Posterior cingulate gyrus (tissue), 11 donors: ENCODE data around the gene HIPK4.
"Not testable (repeated sequence)": the region's sequence is repeated elsewhere in the genome, so short reads cannot be mapped to it uniquely, and the experiment has no call there.

Experiments used
- DNase-seq, 10 donors: peaks; one replicate each; pipeline versions ENCODE4 v3.0.0 to v3.0.0-alpha.2; 2020 to 2021; ENCODE audit warnings: mixed read lengths in 3 of 10
- intact Hi-C: fragments of 100-400 bp; cut with DNase I; formaldehyde crosslinking; loops from one replicate; pipeline ENCODE4 v1.15.1; 2023

HIPK4 gene

DNA sequence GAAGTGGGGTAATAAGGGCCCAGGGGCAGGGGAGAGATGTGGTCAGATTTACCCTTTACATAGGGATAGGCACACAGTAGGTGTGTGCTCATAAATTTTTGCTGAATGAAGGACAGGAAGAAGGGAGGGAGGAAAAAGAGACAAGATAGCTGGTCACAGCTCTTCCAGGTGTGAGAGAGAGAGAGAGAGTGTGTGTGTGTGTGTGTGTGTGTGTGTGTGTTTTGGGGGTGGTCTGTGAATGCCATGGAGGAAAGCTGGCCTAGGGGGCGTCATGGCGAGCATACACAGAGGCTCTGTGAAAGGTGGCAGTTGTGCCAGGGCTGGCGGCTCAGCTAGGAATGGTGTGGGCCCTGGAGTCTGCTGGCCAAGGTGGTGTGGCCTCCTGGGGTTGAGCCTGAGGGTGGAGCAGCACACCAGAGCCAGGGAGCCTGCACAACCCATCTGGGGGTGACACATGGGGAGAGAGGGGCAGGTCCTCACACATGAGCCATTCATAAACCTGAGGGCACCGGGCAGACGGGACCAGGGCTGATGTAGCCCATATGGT is 29.2 kb upstream of the HIPK4 start:
- intact Hi-C loops = no loop called here
- DNase-seq = peak in 1 of 10 donors; percentile 60

DNA sequence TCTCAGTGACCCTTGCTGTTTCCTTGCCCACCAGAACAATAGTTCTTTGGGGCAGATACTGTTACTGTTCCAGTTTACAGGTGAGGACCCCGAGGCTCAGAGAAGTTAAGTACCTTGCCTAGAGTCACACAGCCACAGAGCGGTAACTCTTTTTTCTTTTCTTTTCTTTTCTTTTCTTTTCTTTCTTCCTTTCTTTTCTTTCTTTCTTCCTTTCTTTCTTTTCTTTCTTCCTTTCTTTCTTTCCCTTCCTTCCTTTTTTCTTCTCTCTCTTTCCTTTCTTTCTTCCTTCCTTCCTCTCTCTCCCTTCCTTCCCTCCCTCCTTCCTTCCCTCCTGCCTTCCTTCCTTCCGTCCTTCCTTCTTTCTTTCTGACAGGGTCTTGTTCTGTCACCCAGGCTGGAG is 28.1 kb upstream of the HIPK4 start:
- DNase-seq = no peak
- intact Hi-C loops = no loop called here

DNA sequence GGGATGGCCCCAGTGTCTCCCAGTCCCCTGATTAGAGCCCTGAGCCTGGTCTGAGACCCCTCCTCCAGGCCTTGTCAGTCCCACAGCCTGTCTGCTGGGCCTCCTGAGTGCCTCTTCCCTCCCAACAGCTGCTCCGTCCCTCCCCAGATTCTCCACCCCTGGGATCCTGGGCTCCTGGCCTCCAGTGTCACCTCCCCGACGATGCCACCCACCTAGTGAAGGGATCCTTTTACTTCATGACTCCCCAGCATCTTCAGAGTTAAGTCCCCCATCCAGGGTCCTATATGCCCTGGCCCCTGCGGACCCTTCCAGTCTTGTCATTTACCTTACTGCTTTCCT is 27.6 kb upstream of the HIPK4 start:
- intact Hi-C loops = no loop called here
- no peak for DNase-seq

DNA sequence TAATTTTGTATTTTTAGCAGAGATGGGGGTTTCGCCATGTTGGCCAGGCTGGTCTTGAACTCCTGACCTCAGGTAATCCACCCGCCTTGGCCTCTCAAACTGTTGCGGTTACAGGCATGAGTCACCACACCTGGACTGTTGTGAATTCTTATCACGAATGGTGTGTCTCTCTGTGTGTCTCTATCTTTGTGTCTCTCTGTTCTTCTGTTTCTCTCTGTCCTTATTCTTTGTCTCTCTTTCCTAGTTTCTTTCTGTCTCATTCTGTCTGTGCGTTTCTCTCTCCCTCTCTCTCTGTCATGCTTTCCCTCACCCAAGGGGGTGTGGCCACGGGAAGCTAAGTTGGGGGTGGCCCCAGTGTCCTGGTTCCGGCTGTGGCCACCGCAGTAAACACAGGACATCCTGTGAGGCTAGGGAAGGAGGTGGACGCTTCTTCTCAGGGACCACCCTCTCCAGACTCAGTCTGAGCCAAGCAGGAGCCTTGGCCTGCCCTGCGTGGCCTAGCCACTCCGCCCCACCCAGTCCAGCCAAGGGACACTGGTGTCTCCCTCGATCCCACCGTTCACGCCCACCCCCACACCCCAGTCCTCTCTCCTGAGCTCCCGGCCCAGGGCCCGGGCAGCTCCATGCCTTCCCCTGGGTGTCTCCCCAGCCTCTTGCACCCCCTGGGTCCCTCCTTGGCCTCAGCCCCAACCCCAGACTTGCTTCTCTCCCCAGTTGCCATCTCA is 27.1 kb upstream of the HIPK4 start:
- intact Hi-C loops = no loop called here
- DNase-seq = peak in 1 of 10 donors; percentile 59

DNA sequence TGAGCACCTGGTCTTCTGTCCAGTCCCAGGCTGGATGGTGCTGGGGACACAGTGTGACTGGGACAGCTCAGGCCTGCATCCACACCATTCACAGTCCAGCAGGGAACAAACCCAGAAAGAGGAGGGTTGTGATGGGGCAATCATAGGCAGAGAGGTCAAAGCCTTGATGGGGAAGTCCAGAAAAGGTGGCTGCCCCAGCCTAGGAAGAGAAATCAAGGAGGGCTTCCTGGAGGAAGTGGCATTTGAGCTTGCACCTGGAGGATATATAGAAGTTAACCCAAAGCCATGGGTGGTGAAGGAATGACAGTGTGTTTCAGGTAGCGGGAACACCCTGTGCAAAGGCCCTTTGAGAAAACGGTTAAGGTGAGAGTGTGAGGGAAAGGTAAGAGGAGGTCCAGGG is 25.8 kb upstream of the HIPK4 start:
- intact Hi-C loops = no loop called here

GRCh38 chr19:40414542-40415535 is 24.9 kb upstream of the HIPK4 start:
- intact Hi-C loops = no loop called here
- peak in 1 of 10 donors; percentile 64 for DNase-seq

More for the DNA sequence above, 25.8 kb upstream of the HIPK4 start:
- no peak for DNase-seq

GRCh38 chr19:40413291-40413845 is 23.4 kb upstream of the HIPK4 start, which contains the start of gene PRX:
TSS of gene PRX (minus strand) at chr19:40413378. CDS start at chr19:40407932, 5,446 bp downstream.
- no peak for DNase-seq
- intact Hi-C loops = no loop called here

DNA sequence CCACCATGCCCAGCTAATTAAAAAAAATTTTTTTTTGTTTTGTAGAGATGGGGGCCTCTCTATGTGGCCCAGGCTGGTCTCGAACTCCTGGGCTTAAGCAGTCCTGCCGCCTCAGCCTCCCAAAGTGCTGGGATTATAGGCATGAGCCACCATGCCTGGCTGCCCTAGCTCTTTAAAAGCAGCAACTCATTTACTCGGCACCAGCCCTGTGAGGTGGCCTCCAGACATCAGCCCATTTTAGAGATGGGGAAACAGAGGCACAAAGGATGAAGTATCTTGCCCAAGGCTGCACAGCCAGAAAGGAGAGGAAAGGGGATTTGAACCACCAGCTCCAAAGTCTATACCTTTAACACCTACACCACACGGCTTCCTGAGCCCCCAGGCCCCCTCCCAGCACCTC is 22.9 kb upstream of the HIPK4 start:
- intact Hi-C loops = no loop called here
- DNase-seq = no peak

DNA sequence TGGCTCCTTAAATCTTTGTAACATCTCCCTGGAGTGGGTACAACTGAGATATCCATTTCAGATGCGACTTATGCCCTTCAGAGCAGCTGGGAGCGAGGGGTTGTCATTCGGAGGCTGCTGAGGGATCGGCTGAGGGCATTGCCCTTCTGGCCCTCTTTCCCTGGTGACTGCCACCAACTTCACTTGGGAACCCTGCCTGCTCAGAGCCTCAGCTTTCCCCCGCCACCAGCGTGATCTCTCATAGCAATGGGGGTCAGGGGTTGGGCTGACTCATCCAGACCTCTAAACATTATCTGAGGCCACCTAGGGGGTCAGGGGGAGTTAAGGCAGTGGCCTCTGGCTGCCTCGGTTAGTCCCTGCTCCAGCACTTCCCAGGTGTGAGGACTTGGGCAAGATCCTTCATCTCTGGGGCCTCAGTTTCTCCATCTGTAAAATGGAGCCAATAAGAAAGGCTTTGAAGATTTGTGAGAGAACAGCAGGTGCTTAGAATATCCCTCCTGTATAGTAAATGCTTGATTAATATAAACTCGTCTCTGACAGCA is 22.0 kb upstream of the HIPK4 start:
- intact Hi-C loops = no loop called here
- no peak for DNase-seq

DNA sequence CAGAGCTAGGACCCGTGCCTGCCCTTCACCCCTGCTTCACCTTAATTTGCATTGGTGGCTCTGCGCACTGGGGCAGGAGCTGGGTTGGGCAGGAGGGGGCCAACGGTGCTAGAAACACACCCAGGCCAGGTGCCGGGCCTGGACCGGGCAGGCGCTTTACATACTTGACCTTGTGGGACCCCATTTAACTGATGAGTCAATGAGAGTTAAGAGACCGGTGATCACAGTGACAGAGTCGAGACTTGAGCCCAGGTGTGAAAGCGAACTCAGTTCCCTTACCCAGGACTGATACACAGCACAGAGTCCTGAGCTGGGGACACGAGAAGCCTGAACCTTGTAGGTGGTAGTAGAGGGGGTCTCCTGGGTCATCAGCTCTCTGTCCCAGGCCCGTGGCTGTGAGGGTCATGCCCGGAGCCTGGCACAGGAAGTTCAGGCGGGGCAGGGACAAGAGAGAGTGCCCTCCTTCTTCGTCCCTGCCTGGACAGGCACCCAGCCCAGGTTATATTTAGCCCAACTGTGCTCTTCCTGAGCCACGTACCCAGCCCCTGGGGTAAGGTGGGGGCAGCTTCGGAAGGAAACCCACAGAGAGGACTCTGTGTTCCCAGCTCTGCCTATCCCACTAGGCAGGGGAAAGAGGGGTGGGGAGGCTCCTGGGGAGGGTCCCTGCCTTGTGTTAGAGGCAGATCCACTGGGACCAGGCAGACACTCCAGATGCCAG is 21.3 kb upstream of the HIPK4 start:
- intact Hi-C loops = no loop called here
- no peak for DNase-seq

GRCh38 chr19:40410030-40410389 is 20.0 kb upstream of the HIPK4 start:
- no peak for DNase-seq
- intact Hi-C loops = no loop called here

DNA sequence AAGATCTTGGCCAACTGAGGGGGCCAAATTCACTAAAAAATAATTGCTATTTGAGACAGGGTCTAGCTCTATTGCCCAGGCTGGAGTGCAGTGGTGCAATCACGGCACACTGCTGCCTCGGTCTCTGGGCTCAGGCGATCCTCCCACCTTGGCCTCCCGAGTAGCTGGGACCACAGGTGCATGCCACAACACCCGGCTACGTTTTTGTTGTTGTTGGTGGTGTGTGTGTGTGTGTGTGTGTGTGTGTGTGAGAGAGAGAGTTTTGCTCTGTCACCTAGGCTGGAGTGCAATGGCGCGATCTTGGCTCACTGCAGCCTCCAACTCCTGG is 18.6 kb upstream of the HIPK4 start:
- intact Hi-C loops, DNase-seq: not testable (repeated sequence)

DNA sequence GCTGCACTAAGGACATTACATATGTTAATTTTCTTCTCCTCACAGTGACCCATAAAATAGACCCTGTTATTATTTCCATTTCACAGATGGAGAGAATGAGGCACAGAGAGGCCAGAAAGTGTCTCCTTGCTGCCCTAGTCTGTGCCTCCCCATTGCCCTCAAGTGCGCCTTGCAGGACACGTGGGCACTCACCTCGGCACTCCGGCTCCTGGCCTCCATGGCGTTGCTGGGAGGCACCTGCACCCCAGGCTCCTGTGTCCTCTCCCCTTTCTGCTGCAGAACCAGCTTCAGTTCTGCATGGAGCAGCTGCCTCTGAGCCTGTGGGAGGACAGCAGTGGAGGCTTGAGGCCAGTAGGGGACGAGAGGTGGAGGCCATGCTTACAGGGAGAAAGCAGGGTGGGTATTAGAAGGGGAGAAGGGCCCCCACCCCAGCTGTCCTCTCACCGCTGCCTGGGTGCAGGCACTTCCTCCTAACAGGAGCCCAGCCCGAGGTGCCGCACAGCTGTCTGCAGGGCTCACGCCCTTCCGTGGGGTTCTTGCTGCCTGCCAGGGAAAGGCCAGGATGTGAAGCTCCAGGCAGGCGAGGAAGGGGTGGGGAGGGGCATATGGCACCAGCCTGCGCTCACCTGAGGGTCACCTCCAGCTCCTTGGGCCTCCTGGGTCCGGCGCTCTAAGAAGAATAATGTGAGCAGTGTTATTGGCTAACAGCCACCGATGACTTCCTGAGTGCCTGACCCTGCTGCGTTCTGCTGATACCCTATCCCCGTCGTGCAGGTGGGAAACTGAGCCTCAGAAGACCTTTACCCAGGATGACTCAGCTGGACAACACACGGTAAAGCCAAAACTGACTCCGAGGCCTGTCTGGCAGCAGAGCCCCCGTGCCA is 18.0 kb upstream of the HIPK4 start:
- intact Hi-C loops = no loop called here
- DNase-seq = no peak

DNA sequence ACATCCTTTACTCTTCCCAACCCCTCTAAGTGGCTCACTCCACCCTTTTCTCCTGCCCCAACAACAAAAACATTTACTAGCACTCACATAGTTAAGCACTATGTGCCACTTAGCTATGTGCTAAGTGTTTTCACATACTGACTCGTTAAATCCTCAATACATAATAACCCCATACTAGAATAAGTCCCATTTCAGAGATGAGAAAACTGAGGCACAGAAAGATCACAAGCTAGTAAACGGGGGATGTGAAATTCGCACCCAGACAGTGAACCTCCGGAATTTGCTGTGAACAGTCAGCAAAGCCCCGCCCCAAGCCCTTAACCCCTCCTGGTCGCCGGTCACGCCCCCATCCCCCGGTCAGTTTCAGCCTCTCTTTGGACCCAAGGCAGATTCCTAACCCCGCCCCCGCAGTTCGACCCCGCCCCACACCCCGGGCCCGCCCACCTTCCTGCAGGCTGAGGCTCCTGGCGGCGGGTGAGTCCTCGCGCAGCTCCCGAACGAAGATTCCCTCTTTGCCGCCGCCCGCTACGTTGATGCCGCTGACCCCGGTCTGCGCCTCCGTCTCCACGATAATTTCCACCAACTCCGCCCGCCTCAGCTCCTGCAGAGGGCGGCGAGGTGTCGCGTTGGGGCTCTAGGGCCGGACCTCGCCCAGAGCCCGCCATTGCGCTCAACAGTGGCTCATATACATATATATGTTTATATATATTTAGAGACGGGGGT is 13.4 kb upstream of the HIPK4 start:
- peak in 7 of 10 donors; percentile 35 to 91 (median 41) for DNase-seq
- intact Hi-C loops = no loop called here

DNA sequence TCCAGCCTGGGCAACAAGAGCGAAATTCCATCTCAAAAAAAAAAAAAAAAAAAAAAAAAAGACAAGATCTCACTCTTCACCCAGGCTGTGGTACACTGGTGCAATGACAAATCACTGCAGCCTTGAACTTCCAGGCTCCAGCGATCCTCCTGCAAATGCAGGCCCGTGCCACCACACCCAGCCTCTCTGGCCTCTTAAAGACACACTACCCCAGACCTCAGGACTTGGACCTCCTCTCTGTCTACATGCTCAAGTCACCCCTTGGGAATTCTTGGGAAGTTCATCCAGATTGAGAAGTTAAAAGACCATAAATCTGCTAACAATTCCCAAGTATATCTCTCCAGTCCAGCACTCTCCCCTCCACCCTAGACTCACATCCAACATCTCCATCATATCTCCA is 10.6 kb upstream of the HIPK4 start:
- intact Hi-C loops = no loop called here
- DNase-seq = no peak

- peak in 1 of 10 donors; percentile 22 for DNase-seq
- intact Hi-C loops = no loop called here
Observed at GRCh38 chr19:40398417-40399131, 8.6 kb upstream of the HIPK4 start.

DNA sequence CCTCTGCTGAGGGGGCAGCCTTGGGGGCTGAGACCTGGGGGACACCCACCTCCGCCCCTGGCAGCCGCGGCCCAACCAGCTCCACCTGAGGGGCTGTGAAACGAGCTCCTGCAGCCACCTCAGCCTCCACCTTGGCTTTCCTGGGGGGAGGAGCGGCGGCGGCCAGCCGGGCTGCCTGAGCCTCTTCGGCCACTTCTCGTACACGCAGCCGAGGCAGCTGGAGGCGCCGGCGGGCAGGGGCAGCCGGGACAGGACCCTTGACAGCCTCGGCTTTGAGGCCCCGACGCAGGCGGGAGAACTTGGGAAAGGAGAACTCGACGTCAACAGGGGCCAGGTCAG is 7.6 kb upstream of the HIPK4 start:
- intact Hi-C loops = no loop called here
- no peak for DNase-seq

DNA sequence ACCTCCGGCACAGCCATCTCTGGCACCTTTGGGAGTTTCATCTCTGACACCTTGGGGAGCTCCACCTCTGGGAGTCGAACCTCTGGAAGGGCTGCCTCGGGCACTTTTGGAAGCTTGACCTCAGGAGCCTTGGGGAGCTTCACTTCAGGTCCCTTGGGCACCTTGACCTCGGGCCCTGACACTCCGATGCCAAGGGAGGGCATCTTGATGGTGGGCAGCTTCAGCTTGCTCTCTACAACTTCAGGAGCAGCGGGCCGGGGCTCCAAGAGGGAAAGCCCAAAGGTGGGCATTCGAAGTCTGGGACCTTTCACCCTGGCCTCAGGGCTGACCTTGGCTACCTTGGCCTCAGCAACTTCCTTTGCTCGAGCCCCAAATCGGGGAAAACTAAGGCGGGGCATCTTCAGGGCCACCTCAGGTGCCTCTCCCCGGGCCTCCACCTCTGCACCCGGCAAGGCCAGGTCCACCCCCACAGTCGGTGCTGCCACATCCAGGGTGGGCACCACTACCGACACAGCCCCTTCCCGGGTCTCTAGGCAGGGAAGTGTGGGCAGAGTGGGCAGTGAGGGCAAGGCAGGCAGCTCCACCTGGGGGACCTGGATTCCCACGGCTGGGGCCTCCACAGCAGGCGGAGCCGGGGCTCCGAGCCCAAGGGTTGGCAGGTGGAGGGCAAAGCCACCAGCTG is 7.0 kb upstream of the HIPK4 start:
- DNase-seq = no peak
- intact Hi-C loops = no loop called here
